Endodermal cell (in vitro differentiated cells): ENCODE measurements around the gene BEST4. TPM values are rescaled to one million over a fixed set of nuclear protein-coding genes. Genes with fewer than 3 reads are reported as not detected.
A peak's percentile ranks its signal among the peaks of the same experiment; 100 is the strongest.

ENCODE experiments used
- DNase-seq: peaks from one replicate; pipeline ENCODE4 v3.0.0-alpha.2; 2017
- H3K27ac ChIP-seq: 2 replicates; pipeline ENCODE4 v1.5.1; 2013; ENCODE audit warnings: mild to moderate bottlenecking, low read depth, low read length, moderate library complexity
- H3K27me3 ChIP-seq: 2 replicates; pipeline ENCODE4 v1.6.1; 2013; ENCODE audit warnings: mild to moderate bottlenecking, low read length, moderate library complexity; ENCODE audit not compliant: insufficient read depth, control insufficient read depth, poor library complexity, severe bottlenecking
- H3K36me3 ChIP-seq: 2 replicates; pipeline ENCODE4 v1.7.0; 2013; ENCODE audit warnings: mild to moderate bottlenecking, low read length, moderate library complexity; ENCODE audit not compliant: control insufficient read depth, insufficient read depth
- H3K4me1 ChIP-seq: one replicate; pipeline ENCODE4 v1.7.0; 2013; ENCODE audit warnings: low read length; ENCODE audit not compliant: control insufficient read depth, insufficient read depth
- H3K4me3 ChIP-seq: 2 replicates; pipeline ENCODE4 v1.5.1; 2013; ENCODE audit warnings: mild to moderate bottlenecking, low read length, moderate library complexity
- H3K9ac ChIP-seq: 2 replicates; pipeline ENCODE4 v1.6.1; 2013; ENCODE audit warnings: mild to moderate bottlenecking, low read length, moderate library complexity; ENCODE audit not compliant: poor library complexity, severe bottlenecking; ENCODE audit errors: extremely low read depth
- H3K9me3 ChIP-seq: 2 replicates; pipeline ENCODE4 v1.6.1; 2013; ENCODE audit warnings: mild to moderate bottlenecking, low read length, moderate library complexity; ENCODE audit not compliant: control insufficient read depth
- H3K27ac Mint-ChIP-seq: 2 replicates; pipeline ENCODE4 v1.8.0; 2020; ENCODE audit warnings: mixed read lengths
- H3K27me3 Mint-ChIP-seq: 2 replicates; pipeline ENCODE4 v1.8.0; 2021; ENCODE audit warnings: mild to moderate bottlenecking, mixed read lengths; ENCODE audit not compliant: insufficient read depth
- H3K36me3 Mint-ChIP-seq: 2 replicates; pipeline ENCODE4 v1.8.0; 2020; ENCODE audit warnings: low read depth, mixed read lengths
- H3K4me1 Mint-ChIP-seq: 2 replicates; pipeline ENCODE4 v1.8.0; 2020; ENCODE audit warnings: mixed read lengths
- H3K4me3 Mint-ChIP-seq: 2 replicates; pipeline ENCODE4 v1.8.0; 2020; ENCODE audit warnings: mild to moderate bottlenecking, moderate library complexity, mixed read lengths
- H3K9me3 Mint-ChIP-seq: 2 replicates; pipeline ENCODE4 v1.8.0; 2020; ENCODE audit warnings: mild to moderate bottlenecking, mixed read lengths
- CTCF ChIP-seq: fragments of 200-600 bp; sonication (generic); conservative IDR thresholded peaks from 2 replicates; pipeline ENCODE4 v1.5.0; 2021; ENCODE audit warnings: antibody characterized with exemption, mild to moderate bottlenecking
- WGBS, 2 experiments: methylation state at CpG; one replicate each; pipeline versions ENCODE4 v1.1.5 to v1.1.7; 2013; ENCODE audit warnings: missing lambda C conversion rate in 2 of 2, mixed read lengths in 1 of 2; ENCODE audit not compliant: insufficient coverage in 1 of 2, insufficient read length in 1 of 2; 5-methylcytosine and 5-hydroxymethylcytosine counted together
- long read RNA-seq, 4 experiments: library from polyadenylated mRNA in 2 of 4; library from RNA in 1 of 4; library from capped mRNA in 1 of 4; stranded (forward) in 3 of 4; unstranded in 1 of 4; transcript quantifications; one replicate each; pipeline ENCODE4 v2.0.0, GENCODE V29; 2020 to 2021; ENCODE audit warnings: inconsistent platforms in 1 of 4
- polyA plus RNA-seq, 2 experiments: library from polyadenylated mRNA; stranded (reverse); fragments of 50-300 nt; gene quantifications; one replicate each; pipeline ENCODE4 v1.2.3, GENCODE V29; 2013
- total RNA-seq, 2 donors: library from RNA; stranded (reverse); fragmentation: NEBNext Ultra II Directional in 1 of 2; extraction: Animal tissue kit (Norgen Biotek cat#: 25700) in 1 of 2; gene quantifications; 2 replicates in 1 of 2; 3 replicates in 1 of 2; pipeline ENCODE4 v1.2.1, GENCODE V29; 2021

BEST4 gene
- 1 to 10 TPM; 1.6 to 2.3 TPM for total RNA-seq
- polyA plus RNA-seq (2013, experiment 1 of 2): 0.89 TPM
- 0.99 TPM for polyA plus RNA-seq (2013, experiment 2 of 2)
- long read RNA-seq, experiment 1, partial matches to known transcripts: 1 of 1 reads
- long read RNA-seq, experiment 1, other reads (novel, unspliced or antisense): 0 of 1 reads
- long read RNA-seq, experiment 2, partial matches to known transcripts: 5 of 6 reads
- long read RNA-seq, experiment 2, other reads (novel, unspliced or antisense): 1 of 6 reads
- long read RNA-seq, experiment 3, partial matches to known transcripts: 7 of 8 reads
- long read RNA-seq, experiment 3, other reads (novel, unspliced or antisense): 1 of 8 reads
- long read RNA-seq, experiment 4: 0 reads

- no peak within 1 kb of the TSS for H3K27ac ChIP-seq
- peaks cover 8% of the 10 kb centered on the region for H3K4me1 ChIP-seq
- no peaks in the 10 kb centered on the region for H3K36me3 ChIP-seq
- no peak for TF ChIP-seq CTCF
- H3K9me3 ChIP-seq: no peaks in the 10 kb centered on the region
- no peak for DNase-seq
- Mint-ChIP-seq H3K9me3 (no peaks in the 10 kb centered on the region), H3K4me3 (no peak within 1 kb of the TSS), H3K27ac (no peak within 1 kb of the TSS), H3K36me3 (no peaks in the 10 kb centered on the region), H3K4me1 (peaks cover 20% of the 10 kb centered on the region), H3K27me3 (peaks cover 10% of the 10 kb centered on the region)
- no peak within 1 kb of the TSS for H3K9ac ChIP-seq
- 92 to 93% methylated on average over 5 to 9 of the region's 9 CpGs for WGBS, 2 experiments
- H3K4me3 ChIP-seq: no peak within 1 kb of the TSS
- peaks cover 20% of the 10 kb centered on the region for H3K27me3 ChIP-seq
Measured at GRCh38 chr1:44788120-44788860, at the start of gene BEST4. TSS of gene BEST4 (minus strand) at chr1:44788170. CDS start at chr1:44787705, 465 bp downstream.

- H3K4me3 ChIP-seq: no peak overlapping the region
- H3K36me3 Mint-ChIP-seq: peaks cover under 1% of the 10 kb centered on the region
- H3K4me1 Mint-ChIP-seq: peaks cover 14% of the 10 kb centered on the region
Measured at GRCh38 chr1:44835738-44836675, 48.0 kb upstream of the BEST4 start.

More at GRCh38 chr1:44835738-44836675, 48.0 kb upstream of the BEST4 start:
- Mint-ChIP-seq H3K9me3 (no peaks in the 10 kb centered on the region), H3K27me3 (peaks cover under 1% of the 10 kb centered on the region), H3K4me3 (no peak overlapping the region), H3K27ac (no peak overlapping the region)
- Histone ChIP-seq H3K27me3 (no peaks in the 10 kb centered on the region), H3K4me1 (no peaks in the 10 kb centered on the region), H3K9me3 (no peaks in the 10 kb centered on the region), H3K9ac (no peak overlapping the region), H3K36me3 (no peaks in the 10 kb centered on the region), H3K27ac (no peak overlapping the region)
- peak; percentile 95 for TF ChIP-seq CTCF
- WGBS, 2 experiments: 75 to 84% methylated on average over 21 to 23 of the region's 23 CpGs
- peak; percentile 97 for DNase-seq
